ENCODE data around the gene SUPT20HL1. TPM values are rescaled to one million over a fixed set of nuclear protein-coding genes. Genes with fewer than 3 reads are reported as not detected.
"Not testable (repeated sequence)": the region's sequence is repeated elsewhere in the genome, so short reads cannot be mapped to it uniquely, and the experiment has no call there.

SUPT20HL1 gene
- polyA plus RNA-seq, 3 donors from 2014 or later: not detected

DNA sequence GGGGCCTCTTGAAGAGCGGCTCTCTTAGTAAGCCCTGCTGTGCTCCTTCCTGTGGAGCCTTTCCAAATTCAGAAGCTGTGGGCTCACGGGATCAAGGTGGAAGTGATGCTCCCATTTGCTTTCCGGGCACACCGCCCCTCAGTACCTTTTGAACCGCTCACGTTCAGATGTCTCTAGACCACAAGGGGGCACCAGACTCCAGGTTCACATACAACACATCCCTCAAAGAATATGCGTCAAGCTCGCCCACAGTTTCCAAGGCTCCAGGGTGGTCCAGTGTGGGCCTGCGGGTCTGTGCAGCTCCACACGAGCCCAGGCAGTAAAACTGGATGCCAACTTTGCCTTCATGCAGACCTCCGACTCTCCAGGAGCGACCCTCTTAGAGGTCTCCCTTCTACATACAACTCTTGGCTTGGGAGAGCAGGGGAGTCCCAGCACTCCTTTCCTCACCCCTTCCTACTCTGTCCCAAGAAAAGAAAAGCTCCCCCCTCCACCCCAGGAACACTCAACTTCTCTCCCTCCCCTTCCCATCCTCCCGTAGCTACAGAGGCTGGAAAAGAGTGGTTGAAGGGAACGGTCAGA, 11.0 kb downstream of the SUPT20HL1 start:
- H3K4me1 Mint-ChIP-seq: peaks cover 3 to 7% of the 10 kb centered on the region in 2 donors
- H3K36me3 Mint-ChIP-seq: no peaks in the 10 kb centered on the region
- H3K9me3 Mint-ChIP-seq: no peaks in the 10 kb centered on the region
- DNase-seq: peak; percentile 35 to 46 (median 44)
- H3K4me3 Mint-ChIP-seq: peak overlapping the region; percentile 1 to 66 (median 5)
- H3K27ac Mint-ChIP-seq: no peak overlapping the region
- peaks cover 4 to 19% (median 15%) of the 10 kb centered on the region in 3 donors for H3K27me3 Mint-ChIP-seq (ENCODE audit: low read depth in 3 of 3)

DNA sequence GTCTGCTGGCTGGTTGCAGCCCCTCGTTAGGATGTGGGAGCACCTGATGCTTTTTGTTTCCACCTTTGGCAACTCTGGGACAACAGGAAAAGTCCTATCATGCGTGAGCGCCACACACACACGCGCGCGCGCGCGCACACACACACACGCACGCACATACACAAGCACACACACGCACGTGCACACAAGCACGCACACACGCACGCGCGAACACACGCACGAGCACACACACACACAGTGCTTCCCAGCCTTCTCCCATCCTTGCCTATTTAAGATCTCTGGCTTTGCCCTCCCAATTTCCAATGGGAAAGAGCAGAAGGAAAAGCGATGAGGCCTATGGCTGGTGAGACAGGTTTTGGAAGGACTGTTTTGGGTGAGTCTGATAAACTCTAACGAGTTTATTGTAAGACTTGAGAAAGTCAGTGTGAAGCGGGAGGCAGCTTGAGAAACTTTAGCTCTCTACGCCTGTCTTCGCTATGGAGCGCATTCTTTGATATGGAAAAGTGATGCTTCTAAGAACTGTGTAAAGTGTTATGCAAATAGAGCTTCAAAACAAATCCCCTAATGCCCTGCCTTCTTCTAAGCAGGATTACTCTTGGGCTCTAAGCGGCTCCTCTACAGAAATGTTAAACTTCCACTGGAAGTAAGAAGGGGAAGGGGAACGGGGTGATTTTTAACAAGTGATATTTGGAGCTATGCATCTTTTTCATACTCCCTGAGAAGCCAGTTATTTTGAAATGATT, 11.8 kb downstream of the SUPT20HL1 start:
- no peak overlapping the region for H3K4me3 Mint-ChIP-seq
- no peak for DNase-seq
- H3K27me3 Mint-ChIP-seq (ENCODE audit: low read depth in 3 of 3): peaks cover 4 to 19% (median 15%) of the 10 kb centered on the region in 3 donors
- H3K4me1 Mint-ChIP-seq: peaks cover 3 to 7% of the 10 kb centered on the region in 2 donors
- H3K36me3 Mint-ChIP-seq: no peaks in the 10 kb centered on the region
- no peak overlapping the region for H3K27ac Mint-ChIP-seq
- no peaks in the 10 kb centered on the region for H3K9me3 Mint-ChIP-seq

DNA sequence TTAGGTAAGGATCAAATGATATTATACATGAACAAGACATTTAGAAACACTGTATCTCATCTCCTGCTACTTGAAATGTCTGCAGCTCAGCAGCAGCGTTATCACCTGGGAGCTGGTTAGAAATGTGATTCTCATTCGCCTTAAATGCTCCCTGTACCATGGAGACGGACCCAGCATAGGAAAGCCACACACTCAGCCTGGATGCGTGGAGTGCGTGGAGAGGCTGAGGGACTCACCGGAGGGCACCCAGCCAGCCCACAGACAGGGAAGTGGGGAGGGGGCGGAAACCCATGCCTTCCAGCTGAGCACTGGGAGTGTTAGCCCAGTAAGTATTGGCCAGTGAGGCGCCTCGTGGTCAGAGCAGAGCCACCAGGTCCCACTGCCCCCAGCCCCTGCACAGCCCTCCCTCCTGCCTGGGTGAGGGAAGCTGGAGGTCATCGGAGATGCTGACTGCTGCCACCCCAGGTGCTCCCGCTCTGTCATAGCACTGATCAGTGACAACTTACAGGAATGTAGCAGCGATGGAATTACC, 15.2 kb downstream of the SUPT20HL1 start:
- Mint-ChIP-seq H3K27ac (no peak overlapping the region), H3K4me1 (peaks cover 3 to 7% of the 10 kb centered on the region in 2 donors), H3K27me3 (ENCODE audit: low read depth in 3 of 3) (peaks cover 4 to 20% (median 15%) of the 10 kb centered on the region in 3 donors), H3K4me3 (no peak overlapping the region), H3K36me3 (no peaks in the 10 kb centered on the region), H3K9me3 (no peaks in the 10 kb centered on the region)
- DNase-seq: no peak

DNA sequence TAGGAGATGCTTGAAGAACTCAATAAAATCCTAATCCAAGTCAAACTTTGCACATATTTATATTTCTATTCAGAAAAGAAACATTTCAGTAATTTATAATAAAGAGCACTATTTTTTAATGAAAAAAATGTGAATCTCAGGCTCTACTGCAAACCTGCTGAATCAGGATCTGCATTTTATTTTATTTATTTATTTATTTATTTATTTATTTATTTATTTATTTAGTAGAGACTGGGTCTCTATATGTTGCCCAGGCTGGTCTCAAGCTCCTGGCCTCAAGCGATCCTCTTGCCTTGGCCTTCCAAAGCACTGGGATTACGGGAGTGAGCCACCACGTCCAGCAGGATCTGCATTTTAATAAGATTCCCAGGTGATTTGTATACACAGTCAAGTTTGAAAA, 16.0 kb downstream of the SUPT20HL1 start:
- no peak for DNase-seq
- Mint-ChIP-seq H3K36me3 (no peaks in the 10 kb centered on the region), H3K27ac (no peak overlapping the region), H3K9me3 (no peaks in the 10 kb centered on the region), H3K4me3 (no peak overlapping the region), H3K27me3 (ENCODE audit: low read depth in 3 of 3) (peaks cover 3 to 14% (median 9%) of the 10 kb centered on the region in 3 donors), H3K4me1 (peaks cover 0 to 3% of the 10 kb centered on the region in 2 donors)

DNA sequence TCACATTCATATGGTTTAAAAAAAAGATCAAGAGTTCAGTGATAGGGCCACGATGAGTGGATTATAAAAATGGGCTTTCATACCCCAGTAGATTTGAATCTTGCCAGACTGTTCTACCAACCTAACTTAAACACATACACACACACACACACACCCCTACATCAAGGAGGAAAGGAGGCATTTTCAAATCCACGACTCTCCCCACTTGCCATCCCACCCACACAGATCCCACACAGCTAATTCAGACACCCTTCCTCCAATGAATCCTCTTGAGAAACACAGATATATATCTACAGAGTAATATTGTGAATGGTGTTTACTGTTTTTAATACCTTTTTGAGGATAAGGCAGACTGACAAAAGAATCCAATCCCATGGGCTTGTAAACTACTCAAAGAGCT, 16.8 kb downstream of the SUPT20HL1 start:
- no peak for DNase-seq
- no peaks in the 10 kb centered on the region for H3K36me3 Mint-ChIP-seq
- no peaks in the 10 kb centered on the region for H3K9me3 Mint-ChIP-seq
- no peaks in the 10 kb centered on the region for H3K4me1 Mint-ChIP-seq
- H3K27ac Mint-ChIP-seq: no peak overlapping the region
- no peak overlapping the region for H3K4me3 Mint-ChIP-seq
- H3K27me3 Mint-ChIP-seq (ENCODE audit: low read depth in 3 of 3): peaks cover 2 to 13% (median 6%) of the 10 kb centered on the region in 3 donors

DNA sequence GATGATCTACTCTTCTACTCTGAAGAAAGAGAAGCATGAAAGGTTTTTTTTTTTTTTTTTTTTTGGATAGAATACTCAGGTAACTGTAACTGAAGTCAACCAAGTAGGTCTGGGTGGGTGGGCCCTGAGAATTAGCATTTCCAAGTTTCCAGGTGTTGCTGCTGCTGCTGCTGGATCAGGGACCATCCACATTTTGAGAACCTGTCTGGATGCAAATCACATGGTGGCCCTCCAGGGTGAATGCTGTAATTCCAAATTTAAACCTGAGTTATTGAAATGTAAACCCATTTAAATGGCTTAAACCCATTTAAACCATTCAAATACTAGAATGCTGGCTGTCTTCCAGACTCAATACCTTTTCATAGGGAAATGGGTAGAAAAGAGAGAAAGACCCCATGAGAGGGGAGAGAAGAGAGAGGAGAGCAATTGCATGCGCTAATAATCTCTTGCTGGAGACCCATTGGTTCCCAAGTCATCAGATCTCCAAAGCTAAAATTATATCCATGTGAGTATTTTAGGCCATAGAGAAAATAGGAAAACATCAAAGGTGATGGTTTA, 17.6 kb downstream of the SUPT20HL1 start:
- Mint-ChIP-seq H3K27ac (no peak overlapping the region), H3K27me3 (ENCODE audit: low read depth in 3 of 3) (peaks cover 2 to 9% (median 6%) of the 10 kb centered on the region in 3 donors), H3K4me1 (no peaks in the 10 kb centered on the region), H3K9me3 (no peaks in the 10 kb centered on the region), H3K4me3 (no peak overlapping the region), H3K36me3 (no peaks in the 10 kb centered on the region)
- DNase-seq: no peak

DNA sequence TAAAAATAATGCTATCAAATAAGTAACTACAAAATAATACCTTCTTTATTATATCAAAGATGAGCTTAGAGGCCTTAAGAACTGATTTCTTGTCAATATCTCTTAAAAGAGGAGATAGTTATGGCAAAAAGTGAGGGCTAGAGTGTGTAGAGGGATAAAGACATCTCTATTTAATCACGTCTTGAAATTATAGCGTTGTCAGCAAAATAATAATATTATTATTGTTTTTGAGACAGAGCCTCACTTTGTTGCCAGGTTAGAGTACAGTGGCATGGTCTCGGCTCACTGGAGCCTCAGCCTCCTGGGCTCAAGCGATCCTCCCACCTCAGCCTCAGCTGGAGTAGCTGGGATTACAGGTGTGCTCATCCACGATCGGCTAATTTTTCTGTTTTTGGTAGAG, 18.3 kb downstream of the SUPT20HL1 start:
- Mint-ChIP-seq H3K4me3 (no peak overlapping the region), H3K9me3 (no peaks in the 10 kb centered on the region), H3K36me3 (no peaks in the 10 kb centered on the region), H3K27ac (no peak overlapping the region), H3K27me3 (ENCODE audit: low read depth in 3 of 3) (peaks cover 2 to 10% (median 9%) of the 10 kb centered on the region in 3 donors), H3K4me1 (no peaks in the 10 kb centered on the region)
- no peak for DNase-seq

DNA sequence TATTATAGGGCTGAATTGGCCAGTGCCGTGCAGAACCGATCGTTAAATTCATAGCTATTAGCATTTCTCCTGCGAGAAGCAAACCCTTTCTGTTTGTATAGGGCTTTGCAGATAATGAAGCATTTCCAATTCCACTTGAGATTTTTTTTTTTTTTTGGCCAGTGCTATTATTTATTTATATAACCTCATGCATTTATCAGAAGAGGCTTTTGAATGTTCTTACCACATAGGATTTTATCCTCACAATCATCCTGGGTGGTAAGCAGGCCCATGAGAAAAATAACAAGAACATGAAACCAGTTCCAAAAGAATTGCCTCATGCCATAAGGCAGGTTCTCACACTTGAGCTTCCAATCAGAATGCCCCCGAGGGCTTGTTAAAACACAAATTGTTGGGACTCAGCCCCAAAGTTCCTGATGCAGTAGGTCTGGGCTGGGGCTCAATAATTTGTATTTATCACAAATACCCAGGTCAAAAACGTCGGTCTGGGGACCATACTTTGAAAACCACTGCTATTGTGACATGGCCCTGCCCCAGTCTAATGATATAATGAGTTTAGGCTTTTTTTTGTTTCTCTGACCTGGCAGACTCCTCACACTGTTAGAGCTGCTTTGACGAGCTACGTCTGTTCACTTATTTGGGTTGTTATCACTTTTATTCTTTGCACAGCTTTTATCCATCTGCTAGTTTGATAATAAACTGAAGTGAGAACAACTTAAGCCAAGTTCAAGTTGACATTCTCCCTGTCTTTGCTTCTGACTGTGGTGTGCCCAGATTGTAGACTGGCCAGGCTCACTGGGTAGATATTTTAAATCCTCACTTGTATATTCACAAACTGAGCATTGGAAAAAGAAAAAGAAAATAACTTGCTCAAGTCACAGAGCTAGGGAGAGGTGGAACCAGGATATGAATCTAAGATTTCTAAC, 20.1 kb downstream of the SUPT20HL1 start:
- Mint-ChIP-seq H3K4me1 (no peaks in the 10 kb centered on the region), H3K9me3 (no peaks in the 10 kb centered on the region), H3K27me3 (ENCODE audit: low read depth in 3 of 3) (peaks cover 2 to 13% (median 7%) of the 10 kb centered on the region in 3 donors), H3K4me3 (no peak overlapping the region), H3K36me3 (no peaks in the 10 kb centered on the region), H3K27ac (no peak overlapping the region)
- DNase-seq: no peak

DNA sequence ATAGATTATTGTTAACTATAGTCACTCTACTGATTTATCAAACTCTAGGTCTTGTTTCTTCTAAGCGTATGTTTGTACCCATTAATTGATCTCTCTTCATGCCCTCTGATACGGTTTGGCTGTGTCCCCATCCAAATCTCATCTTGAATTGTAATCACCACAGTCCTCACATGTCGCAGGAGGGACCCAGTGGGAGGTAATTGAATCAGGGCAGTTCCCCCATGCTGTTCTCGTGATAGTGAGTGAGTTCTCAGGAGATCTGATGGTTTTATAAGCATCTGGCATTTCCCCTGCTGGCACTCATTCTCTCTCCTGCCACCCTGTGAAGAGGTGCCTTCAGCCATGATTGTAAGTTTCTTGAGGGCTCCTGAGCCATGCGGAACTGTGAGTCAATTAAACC, 21.9 kb downstream of the SUPT20HL1 start:
- peaks cover 5 to 15% (median 10%) of the 10 kb centered on the region in 3 donors for H3K27me3 Mint-ChIP-seq (ENCODE audit: low read depth in 3 of 3)
- H3K27ac Mint-ChIP-seq, H3K4me3 Mint-ChIP-seq, H3K4me1 Mint-ChIP-seq, H3K9me3 Mint-ChIP-seq, DNase-seq, H3K36me3 Mint-ChIP-seq: not testable (repeated sequence)

DNA sequence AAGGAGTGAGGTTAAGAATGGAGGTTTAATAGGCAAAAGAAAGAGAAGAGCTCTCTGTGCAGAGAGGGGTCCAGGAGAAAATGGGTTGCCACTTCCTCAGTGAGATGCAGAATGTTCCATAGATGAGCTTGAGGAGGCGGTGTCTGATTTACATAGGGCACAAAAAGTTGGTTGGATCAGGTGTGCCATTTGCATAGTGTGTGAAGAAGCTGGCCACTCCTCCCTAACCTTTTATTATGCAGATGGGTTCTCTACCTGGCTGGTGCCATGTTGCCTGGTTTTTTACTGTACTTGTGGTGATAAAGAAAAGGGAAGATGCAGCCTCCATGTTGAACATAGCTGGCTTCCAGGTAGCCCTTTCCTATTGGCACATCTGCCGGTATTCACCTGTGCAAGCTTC, 27.3 kb downstream of the SUPT20HL1 start:
- no peak overlapping the region for H3K27ac Mint-ChIP-seq
- DNase-seq: no peak
- H3K27me3 Mint-ChIP-seq (ENCODE audit: low read depth in 3 of 3): peaks cover 4 to 19% (median 9%) of the 10 kb centered on the region in 3 donors
- H3K4me1 Mint-ChIP-seq: no peaks in the 10 kb centered on the region
- H3K9me3 Mint-ChIP-seq: no peaks in the 10 kb centered on the region
- H3K4me3 Mint-ChIP-seq: no peak overlapping the region
- no peaks in the 10 kb centered on the region for H3K36me3 Mint-ChIP-seq

DNA sequence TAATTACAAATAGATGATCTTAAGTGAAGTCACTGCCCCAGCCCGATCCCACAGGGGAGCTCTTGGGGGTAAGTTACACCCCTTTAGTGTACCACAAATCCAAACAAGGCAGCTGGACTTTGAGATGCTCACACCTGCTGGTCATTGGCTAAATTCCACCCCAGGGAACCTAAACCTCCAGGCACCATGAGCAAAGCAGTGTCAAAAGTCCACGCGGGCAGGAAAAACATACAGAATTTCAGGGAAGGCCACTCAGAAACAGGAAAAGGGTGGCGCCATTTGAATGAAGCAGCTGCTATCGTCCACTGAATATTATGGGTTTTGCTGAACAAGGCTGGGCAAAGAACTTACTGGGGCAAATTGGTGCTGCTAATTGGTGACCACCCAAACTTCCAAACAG, 30.9 kb downstream of the SUPT20HL1 start:
- Mint-ChIP-seq H3K27ac (no peak overlapping the region), H3K9me3 (no peaks in the 10 kb centered on the region), H3K27me3 (ENCODE audit: low read depth in 3 of 3) (peaks cover 2 to 12% (median 4%) of the 10 kb centered on the region in 3 donors), H3K4me1 (peaks cover 0 to 6% of the 10 kb centered on the region in 2 donors), H3K36me3 (no peaks in the 10 kb centered on the region), H3K4me3 (no peak overlapping the region)
- no peak for DNase-seq

DNA sequence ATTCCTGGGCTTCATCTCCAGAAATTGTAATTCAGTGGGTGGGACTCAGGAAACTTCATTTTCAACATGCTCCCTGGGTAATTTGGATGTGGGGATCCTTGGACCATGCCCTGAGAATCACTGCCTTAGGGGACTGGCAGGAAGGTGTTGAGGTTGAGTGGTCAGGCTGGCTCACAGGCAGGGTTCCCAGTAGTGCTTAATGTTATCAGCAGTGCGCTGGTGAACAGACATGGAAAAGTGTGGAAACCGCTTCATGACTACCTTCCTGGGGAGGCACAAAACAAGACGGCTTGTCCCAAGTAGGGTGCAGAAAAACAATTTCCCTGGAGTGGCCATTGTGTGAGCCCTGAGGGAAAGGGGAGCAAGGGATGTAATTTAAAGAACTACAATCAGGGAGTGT, 31.4 kb downstream of the SUPT20HL1 start:
- no peak for DNase-seq
- Mint-ChIP-seq H3K27me3 (ENCODE audit: low read depth in 3 of 3) (peaks cover 1 to 12% (median 2%) of the 10 kb centered on the region in 3 donors), H3K4me1 (peaks cover 0 to 6% of the 10 kb centered on the region in 2 donors), H3K36me3 (no peaks in the 10 kb centered on the region), H3K4me3 (no peak overlapping the region), H3K27ac (no peak overlapping the region), H3K9me3 (no peaks in the 10 kb centered on the region)

DNA sequence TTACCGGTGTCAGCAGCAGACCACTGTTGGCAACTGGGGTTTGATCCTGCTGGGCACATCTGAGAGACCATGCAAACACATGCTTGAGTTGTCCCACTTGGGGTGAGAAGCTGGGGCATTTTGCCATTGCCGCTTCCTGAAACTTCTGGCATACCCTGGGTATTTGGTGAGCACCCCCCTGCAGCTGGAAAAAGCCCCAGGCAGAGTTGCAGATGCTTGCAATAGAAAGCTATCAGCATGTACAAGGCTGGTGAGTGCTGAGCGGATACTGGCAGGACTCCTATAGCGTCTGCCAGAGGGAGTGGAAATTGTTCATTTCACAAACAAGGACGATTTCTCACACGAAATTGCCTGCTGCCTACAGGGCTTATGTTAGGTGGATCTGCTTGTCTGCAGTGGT, 32.3 kb downstream of the SUPT20HL1 start:
- no peak for DNase-seq
- Mint-ChIP-seq H3K27me3 (ENCODE audit: low read depth in 3 of 3) (peaks cover 0 to 10% (median 1%) of the 10 kb centered on the region in 3 donors), H3K4me1 (peaks cover 0 to 6% of the 10 kb centered on the region in 2 donors), H3K4me3 (no peak overlapping the region), H3K9me3 (no peaks in the 10 kb centered on the region), H3K27ac (no peak overlapping the region), H3K36me3 (no peaks in the 10 kb centered on the region)

Data from immature natural killer cell (primary cell).